Loucy (cell line): ENCODE measurements around the gene PHTF1.

ENCODE experiments used
- H2AFZ ChIP-seq: fragments of 200-600 bp; sonication (generic); 2 replicates; pipeline ENCODE4 v1.6.0; 2016; ENCODE audit warnings: antibody characterized with exemption, mild to moderate bottlenecking, low read length, moderate library complexity
- H3F3A ChIP-seq: fragments of 200-600 bp; 2 replicates; pipeline ENCODE4 v1.6.0; 2016; ENCODE audit warnings: antibody characterized with exemption, low read depth, mild to moderate bottlenecking
- H3K27me3 ChIP-seq: fragments of 200-600 bp; sonication (generic); 2 replicates; pipeline ENCODE4 v1.6.1; 2014; ENCODE audit warnings: low read length, mild to moderate bottlenecking; ENCODE audit not compliant: insufficient read depth, poor library complexity, severe bottlenecking
- H3K36me3 ChIP-seq: fragments of 200-600 bp; sonication (generic); 2 replicates; pipeline ENCODE4 v1.6.1; 2016; ENCODE audit warnings: low read length; ENCODE audit not compliant: insufficient read depth
- H3K4me1 ChIP-seq: fragments of 200-600 bp; sonication (generic); 2 replicates; pipeline ENCODE4 v1.5.1; 2014; ENCODE audit warnings: low read length, mild to moderate bottlenecking; ENCODE audit not compliant: insufficient read depth, poor library complexity, severe bottlenecking
- H3K4me2 ChIP-seq: fragments of 200-600 bp; sonication (generic); 2 replicates; pipeline ENCODE4 v1.6.0; 2014; ENCODE audit warnings: antibody characterized with exemption, low read length, low read depth, mild to moderate bottlenecking; ENCODE audit not compliant: poor library complexity, severe bottlenecking
- H3K4me3 ChIP-seq: fragments of 200-600 bp; sonication (generic); 2 replicates; pipeline ENCODE4 v1.5.1; 2014; ENCODE audit warnings: low read length, mild to moderate bottlenecking, mixed read lengths; ENCODE audit not compliant: poor library complexity, severe bottlenecking
- H3K79me2 ChIP-seq: fragments of 200-600 bp; sonication (generic); 2 replicates; pipeline ENCODE4 v1.6.1; 2014; ENCODE audit warnings: low read length; ENCODE audit not compliant: insufficient read depth
- H3K9ac ChIP-seq: fragments of 200-600 bp; sonication (generic); 2 replicates; pipeline ENCODE4 v1.6.0; 2014; ENCODE audit warnings: mild to moderate bottlenecking, low read depth, low read length, moderate library complexity; ENCODE audit not compliant: poor library complexity, severe bottlenecking
- H3K9me2 ChIP-seq: fragments of 200-600 bp; sonication (generic); replicated peaks from 2 replicates; pipeline ENCODE4 v1.6.1; 2016; ENCODE audit warnings: low read depth, low read length, mixed read lengths
- H3K9me3 ChIP-seq: fragments of 200-600 bp; sonication (generic); 2 replicates; pipeline ENCODE4 v1.6.1; 2014; ENCODE audit warnings: mild to moderate bottlenecking, antibody characterized with exemption, low read length, low read depth; ENCODE audit not compliant: insufficient read depth
- H4K20me1 ChIP-seq: fragments of 200-600 bp; sonication (generic); 2 replicates; pipeline ENCODE4 v1.6.0; 2014; ENCODE audit warnings: antibody characterized with exemption, low read length, mild to moderate bottlenecking; ENCODE audit not compliant: insufficient read depth, poor library complexity, severe bottlenecking
- EZH2phosphoT487 ChIP-seq: fragments of 200-600 bp; IDR thresholded peaks from 2 replicates; pipeline ENCODE4 v1.6.1; 2018; ENCODE audit warnings: antibody characterized with exemption, mild to moderate bottlenecking, moderate library complexity, borderline replicate concordance
- TF ChIP-seq, protein P1 (sequence below): fragments of 200-600 bp; sonication (generic); conservative IDR thresholded peaks from 2 replicates; pipeline ENCODE4 v1.5.1; 2014; ENCODE audit warnings: mild to moderate bottlenecking, antibody characterized with exemption, low read length

Gene PHTF1

DNA sequence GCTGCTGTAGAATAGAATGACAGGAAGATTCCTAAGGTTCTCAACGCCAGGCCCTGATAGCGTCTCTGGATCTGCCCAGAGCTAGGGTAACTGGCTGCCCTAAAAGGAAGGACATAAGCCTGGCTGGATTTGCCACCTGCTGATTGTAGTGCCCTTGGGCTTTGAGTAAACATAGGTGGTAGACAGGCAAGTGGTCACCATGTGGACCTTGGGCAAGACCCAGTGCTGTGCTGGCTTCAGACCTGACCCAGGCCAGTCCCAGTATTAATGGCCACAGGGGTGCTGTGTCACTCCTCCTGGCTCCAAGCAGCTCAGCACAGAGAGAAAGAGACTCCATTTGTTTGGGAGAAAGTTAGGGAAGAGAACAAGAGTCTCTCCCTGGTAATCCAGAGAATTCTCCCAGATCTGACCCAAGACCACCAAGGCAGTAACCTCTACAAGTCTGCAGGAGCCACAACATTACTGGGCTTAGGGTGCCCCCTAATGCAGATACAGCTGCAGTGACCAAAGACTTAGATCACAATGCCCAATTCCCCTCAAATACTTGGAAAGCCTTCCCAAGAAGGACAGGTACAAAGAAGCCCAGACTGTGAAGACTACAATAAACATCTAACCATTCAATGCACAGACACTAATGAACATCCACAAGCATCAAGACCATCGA lies 44.5 kb downstream of the PHTF1 start:
- Histone ChIP-seq H3K79me2 (no peaks in the 10 kb centered on the region), H3F3A (no peaks in the 10 kb centered on the region), H3K4me3 (no peak overlapping the region), H3K9me2 (no peaks in the 10 kb centered on the region), H3K4me2 (no peak overlapping the region), H3K9me3 (no peaks in the 10 kb centered on the region; the same call in 1 of the 2 replicates), H3K4me1 (no peaks in the 10 kb centered on the region), H3K9ac (no peak overlapping the region), H3K36me3 (peaks cover 36% of the 10 kb centered on the region), H2AFZ (no peak overlapping the region), H4K20me1 (no peaks in the 10 kb centered on the region), H3K27me3 (no peaks in the 10 kb centered on the region)
- TF ChIP-seq, protein P1, sequence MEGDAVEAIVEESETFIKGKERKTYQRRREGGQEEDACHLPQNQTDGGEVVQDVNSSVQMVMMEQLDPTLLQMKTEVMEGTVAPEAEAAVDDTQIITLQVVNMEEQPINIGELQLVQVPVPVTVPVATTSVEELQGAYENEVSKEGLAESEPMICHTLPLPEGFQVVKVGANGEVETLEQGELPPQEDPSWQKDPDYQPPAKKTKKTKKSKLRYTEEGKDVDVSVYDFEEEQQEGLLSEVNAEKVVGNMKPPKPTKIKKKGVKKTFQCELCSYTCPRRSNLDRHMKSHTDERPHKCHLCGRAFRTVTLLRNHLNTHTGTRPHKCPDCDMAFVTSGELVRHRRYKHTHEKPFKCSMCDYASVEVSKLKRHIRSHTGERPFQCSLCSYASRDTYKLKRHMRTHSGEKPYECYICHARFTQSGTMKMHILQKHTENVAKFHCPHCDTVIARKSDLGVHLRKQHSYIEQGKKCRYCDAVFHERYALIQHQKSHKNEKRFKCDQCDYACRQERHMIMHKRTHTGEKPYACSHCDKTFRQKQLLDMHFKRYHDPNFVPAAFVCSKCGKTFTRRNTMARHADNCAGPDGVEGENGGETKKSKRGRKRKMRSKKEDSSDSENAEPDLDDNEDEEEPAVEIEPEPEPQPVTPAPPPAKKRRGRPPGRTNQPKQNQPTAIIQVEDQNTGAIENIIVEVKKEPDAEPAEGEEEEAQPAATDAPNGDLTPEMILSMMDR, result peak; percentile 27
- TF ChIP-seq EZH2phosphoT487, result no peak

DNA sequence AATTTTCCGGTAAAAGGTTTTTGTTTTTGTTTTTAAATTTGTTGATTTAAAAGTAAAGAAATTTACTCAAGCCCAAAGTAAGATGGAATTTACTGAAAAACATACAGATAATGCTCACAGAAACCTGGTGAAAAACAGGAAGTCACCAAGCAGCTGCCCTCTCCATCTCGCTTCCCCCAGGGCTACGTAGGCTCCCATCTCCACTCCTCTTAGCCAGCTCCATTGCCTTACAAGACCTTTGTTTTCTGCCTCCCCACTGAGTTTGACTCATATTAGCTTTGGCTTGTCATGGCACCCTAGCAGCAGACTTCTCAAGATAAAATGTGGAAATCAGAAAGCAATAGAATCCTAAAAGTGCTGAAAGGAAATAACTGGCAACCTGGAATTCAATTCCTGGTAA lies 57.9 kb downstream of the PHTF1 start:
- no peaks in the 10 kb centered on the region for H4K20me1 ChIP-seq
- peaks cover 27% of the 10 kb centered on the region; the same call in 1 of the 2 replicates for H3K36me3 ChIP-seq
- H3K9me2 ChIP-seq, result no peaks in the 10 kb centered on the region
- no peak overlapping the region for H2AFZ ChIP-seq
- H3K4me2 ChIP-seq, result no peak overlapping the region
- H3K79me2 ChIP-seq, result no peaks in the 10 kb centered on the region
- H3K9me3 ChIP-seq, result no peaks in the 10 kb centered on the region
- no peak overlapping the region for H3K9ac ChIP-seq
- H3F3A ChIP-seq, result no peaks in the 10 kb centered on the region
- no peaks in the 10 kb centered on the region for H3K27me3 ChIP-seq
- TF ChIP-seq, protein P1, result no peak
- no peak for TF ChIP-seq EZH2phosphoT487
- H3K4me3 ChIP-seq, result no peak overlapping the region
- no peaks in the 10 kb centered on the region for H3K4me1 ChIP-seq

DNA sequence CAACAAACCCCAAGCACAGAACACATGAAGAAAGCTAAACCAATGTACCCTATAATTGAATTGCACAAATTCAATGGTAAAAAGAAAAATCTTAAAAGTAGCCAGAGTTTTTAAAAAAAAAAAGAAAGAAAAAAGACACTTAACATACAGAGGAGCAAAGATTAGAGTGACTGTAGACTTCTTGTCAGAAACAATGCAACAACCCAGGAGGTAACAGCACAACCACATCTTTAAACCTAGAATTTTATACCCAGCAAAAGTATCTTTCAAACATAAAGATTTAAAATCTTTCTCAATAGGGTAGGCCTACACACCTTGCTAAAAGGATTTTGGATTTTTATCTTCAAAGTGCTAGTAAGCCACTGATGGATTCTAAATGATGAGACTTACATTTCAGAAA lies 64.4 kb downstream of the PHTF1 start:
- Histone ChIP-seq H3K4me3 (no peak overlapping the region), H3K27me3 (no peaks in the 10 kb centered on the region), H3K9ac (no peak overlapping the region), H3K4me2 (no peak overlapping the region), H3K36me3 (peaks cover 27% of the 10 kb centered on the region), H3K9me3 (peaks cover 10% of the 10 kb centered on the region; the same call in 1 of the 2 replicates), H3F3A (no peaks in the 10 kb centered on the region), H3K9me2 (no peaks in the 10 kb centered on the region), H4K20me1 (no peaks in the 10 kb centered on the region), H2AFZ (no peak overlapping the region), H3K79me2 (no peaks in the 10 kb centered on the region), H3K4me1 (no peaks in the 10 kb centered on the region)
- TF ChIP-seq, protein P1, result no peak
